ENCODE measurements around the gene PLBD2.

GRCh38 chr12:113405694-113406093 lies 47.3 kb downstream of the PLBD2 start:
- TF ChIP-seq CTCF (IDR thresholded peaks at IDR 0.05): no peak
- TF ChIP-seq POLR2AphosphoS5 (IDR thresholded peaks at IDR 0.05): no peak
